SK-N-SH (cell line): ENCODE data around the gene CACNA2D1. TPM values are rescaled to one million over a fixed set of nuclear protein-coding genes. Genes with fewer than 3 reads are reported as not detected.

ENCODE experiments used
- CTCF ChIA-PET: fragments of 300-600, 350-600 bp; formaldehyde crosslinking; extraction: SDS; loops from one replicate; lab custom pipeline; 2021; lab: Yijun Ruan, JAX
- POLR2A ChIA-PET: fragments of 350-600 bp; sonication (Branson Sonifier 250); formaldehyde crosslinking; extraction: SDS; loops from one replicate; lab custom pipeline; 2020; ENCODE audit warnings: antibody characterized with exemption, inconsistent platforms; lab: Yijun Ruan, JAX
- DNase-seq: peaks from one replicate; pipeline ENCODE4 v3.0.0; 2012
- H2AFZ ChIP-seq: fragments of 200-600 bp; sonication (generic); 2 replicates; pipeline ENCODE4 v1.8.1; 2016; ENCODE audit warnings: antibody characterized with exemption, mild to moderate bottlenecking, low read depth
- H3F3A ChIP-seq: fragments of 200-600 bp; sonication (generic); replicated peaks from 2 replicates; pipeline ENCODE3; 2016; ENCODE audit warnings: antibody characterized with exemption, mild to moderate bottlenecking; ENCODE audit not compliant: insufficient read depth
- H3K27ac ChIP-seq, 2 experiments: fragments of 200-500 bp in 1 of 2; fragments of 200-600 bp in 1 of 2; sonication (Bioruptor generic) in 1 of 2; sonication (generic), shearing (Covaris generic) in 1 of 2; 2 replicates each; pipeline versions ENCODE4 v1.5.1 to v1.6.1; 2014 to 2016; ENCODE audit warnings: low read depth in 2 of 2, inconsistent platforms in 1 of 2, low read length in 1 of 2, mild to moderate bottlenecking in 1 of 2, mixed read lengths in 1 of 2
- H3K27me3 ChIP-seq: fragments of 200-600 bp; sonication (generic), shearing (Covaris generic); 2 replicates; pipeline ENCODE4 v1.6.1; 2016; ENCODE audit warnings: mixed run types; ENCODE audit not compliant: insufficient read depth
- H3K36me3 ChIP-seq, 2 experiments: fragments of 200-500 bp in 1 of 2; fragments of 200-600 bp in 1 of 2; sonication (Bioruptor generic) in 1 of 2; sonication (generic) in 1 of 2; replicated peaks in 1 of 2; 2 replicates each; pipeline versions ENCODE3 to v1.5.1; 2014 to 2016; ENCODE audit warnings: low read length in 1 of 2, mild to moderate bottlenecking in 1 of 2; ENCODE audit not compliant: insufficient read depth in 2 of 2, control insufficient read depth in 1 of 2
- H3K4me1 ChIP-seq, 2 experiments: fragments of 200-500 bp in 1 of 2; fragments of 200-600 bp in 1 of 2; sonication (Bioruptor generic) in 1 of 2; sonication (generic), shearing (Covaris generic) in 1 of 2; 2 replicates each; pipeline versions ENCODE4 v1.5.1 to v1.6.1; 2014 to 2016; ENCODE audit warnings: low read depth in 1 of 2, low read length in 1 of 2, mixed run types in 1 of 2; ENCODE audit not compliant: insufficient read depth in 2 of 2, control insufficient read depth in 1 of 2
- H3K4me2 ChIP-seq: fragments of 200-600 bp; sonication (generic), shearing (Covaris generic); 2 replicates; pipeline ENCODE4 v1.6.1; 2017; ENCODE audit warnings: mixed run types
- H3K4me3 ChIP-seq, 2 experiments: fragments of 200-500 bp in 1 of 2; fragments of 200-600 bp in 1 of 2; sonication (Bioruptor generic) in 1 of 2; sonication (generic), shearing (Covaris generic) in 1 of 2; 2 replicates each; pipeline versions ENCODE4 v1.5.1 to v1.8.1; 2014 to 2016; ENCODE audit warnings: low read depth in 2 of 2, inconsistent platforms in 1 of 2, low read length in 1 of 2, mild to moderate bottlenecking in 1 of 2, mixed read lengths in 1 of 2, moderate library complexity in 1 of 2
- H3K79me2 ChIP-seq: fragments of 200-600 bp; sonication (generic); 2 replicates; pipeline ENCODE4 v1.8.1; 2017; ENCODE audit warnings: mild to moderate bottlenecking; ENCODE audit not compliant: insufficient read depth
- H3K9ac ChIP-seq: fragments of 200-600 bp; sonication (generic); 2 replicates; pipeline ENCODE4 v1.6.1; 2017; ENCODE audit warnings: mixed run types
- H3K9me2 ChIP-seq: fragments of 200-600 bp; sonication (generic); 2 replicates; pipeline ENCODE4 v1.6.1; 2017; ENCODE audit warnings: mixed run types
- H3K9me3 ChIP-seq: fragments of 200-600 bp; sonication (generic); 2 replicates; pipeline ENCODE4 v1.6.1; 2017; ENCODE audit warnings: mixed run types, mild to moderate bottlenecking, moderate library complexity
- H4K20me1 ChIP-seq: fragments of 200-600 bp; sonication (generic); 2 replicates; pipeline ENCODE4 v1.6.1; 2017; ENCODE audit warnings: mild to moderate bottlenecking, mixed run types; ENCODE audit not compliant: insufficient read depth
- ELF1 ChIP-seq: IDR thresholded peaks from 2 replicates; pipeline ENCODE4 v1.4.0; 2012
- EP300 ChIP-seq, 2 experiments: IDR thresholded peaks; 2 replicates each; pipeline versions ENCODE4 v1.4.0 to v1.6.1; 2012; ENCODE audit warnings: borderline replicate concordance in 1 of 2, low read depth in 1 of 2, low read length in 1 of 2
- FOXM1 ChIP-seq: IDR thresholded peaks from 2 replicates; pipeline ENCODE4 v1.4.0; 2012; ENCODE audit warnings: low read depth, mild to moderate bottlenecking
- GABPA ChIP-seq: IDR thresholded peaks from 2 replicates; pipeline ENCODE4 v1.4.0; 2012; ENCODE audit warnings: low read depth, mild to moderate bottlenecking
- IRF3 ChIP-seq: fragments of 150-350 bp; IDR thresholded peaks from 2 replicates; pipeline ENCODE4 v1.6.1; 2016; ENCODE audit warnings: mild to moderate bottlenecking, low read depth, low read length
- MXI1 ChIP-seq: IDR thresholded peaks from 2 replicates; pipeline ENCODE4 v1.6.1; 2012; ENCODE audit warnings: mild to moderate bottlenecking, low read depth, low read length, improper control_type of control experiment
- NRF1 ChIP-seq: IDR thresholded peaks from 2 replicates; pipeline ENCODE4 v1.6.1; 2012; ENCODE audit warnings: low read depth, mild to moderate bottlenecking, low read length
- PBX3 ChIP-seq: IDR thresholded peaks from 2 replicates; pipeline ENCODE4; 2012
- RAD21 ChIP-seq: IDR thresholded peaks from 2 replicates; pipeline ENCODE4 v1.6.1; 2012; ENCODE audit warnings: mild to moderate bottlenecking, low read length
- RFX5 ChIP-seq: IDR thresholded peaks from 2 replicates; pipeline ENCODE4 v1.6.1; 2012; ENCODE audit warnings: mild to moderate bottlenecking, improper control_type of control experiment, low read length
- RXRA ChIP-seq: IDR thresholded peaks from 2 replicates; pipeline ENCODE4 v1.4.0; 2012; ENCODE audit warnings: low read depth, mild to moderate bottlenecking, borderline replicate concordance
- TAF1 ChIP-seq: IDR thresholded peaks from 2 replicates; pipeline ENCODE4 v1.6.1; 2012; ENCODE audit warnings: low read depth, mild to moderate bottlenecking, low read length, moderate library complexity, borderline replicate concordance
- TEAD4 ChIP-seq: IDR thresholded peaks from 2 replicates; pipeline ENCODE4 v1.4.0; 2012; ENCODE audit warnings: mild to moderate bottlenecking, borderline replicate concordance; ENCODE audit not compliant: insufficient read depth
- USF1 ChIP-seq: IDR thresholded peaks from 2 replicates; pipeline ENCODE4 v1.4.0; 2012; ENCODE audit warnings: low read depth, borderline replicate concordance
- USF2 ChIP-seq: fragments of 150-350 bp; IDR thresholded peaks from 2 replicates; pipeline ENCODE4 v1.6.1; 2017; ENCODE audit warnings: antibody characterized with exemption, low read length, low read depth, borderline replicate concordance
- WGBS: methylation state at CpG from one replicate; pipeline ENCODE4 v1.1.6; 2017; ENCODE audit warnings: low lambda C conversion rate; 5-methylcytosine and 5-hydroxymethylcytosine counted together
- polyA plus RNA-seq, 3 experiments: library from polyadenylated mRNA; depleted of rRNA; stranded (reverse); fragments of >200 nt; gene quantifications; 2 replicates each; pipeline ENCODE4 v1.2.3, GENCODE V29; 2012

CACNA2D1 gene
- polyA plus RNA-seq, 1 of the 3 experiments (the other 2 are of a cell fraction) = 3.4 TPM

GRCh38 chr7:81944058-81944457, 499.5 kb downstream of the CACNA2D1 start:
- ChIA-PET POLR2A (no interaction called here), CTCF (interaction anchor here (1.2 kb wide), 1 partner anchor 444 kb away, joined by 6 read pairs; no protein-coding TSS in a partner anchor)
- Histone ChIP-seq H3K79me2 (no peaks in the 10 kb centered on the region), H3F3A (peaks cover 7% of the 10 kb centered on the region), H3K9ac (no peak overlapping the region), H3K27me3 (no peaks in the 10 kb centered on the region), H3K9me3 (no peaks in the 10 kb centered on the region), H3K4me3 (no peak overlapping the region), H2AFZ (no peak overlapping the region), H3K4me2 (no peak overlapping the region), H3K36me3 (peaks cover 0 to 2% of the 10 kb centered on the region in 2 experiments), H3K27ac (no peak overlapping the region), H3K9me2 (no peaks in the 10 kb centered on the region), H4K20me1 (no peaks in the 10 kb centered on the region), H3K4me1 (no peaks in the 10 kb centered on the region)
- WGBS = 92% methylated on average over 2 of the region's 2 CpGs
- DNase-seq = no peak
- TF ChIP-seq RXRA (no peak), TEAD4 (no peak), USF2 (no peak), FOXM1 (no peak), MXI1 (no peak), ELF1 (no peak), RFX5 (no peak), GABPA (no peak), IRF3 (no peak), USF1 (no peak), PBX3 (no peak), NRF1 (no peak), EP300 (IDR thresholded peaks at IDR 0.05; ENCODE audit: borderline replicate concordance in 1 of 2, low read depth in 1 of 2, low read length in 1 of 2) (no peak), RAD21 (no peak)

GRCh38 chr7:81937091-81937490, 506.5 kb downstream of the CACNA2D1 start:
- Histone ChIP-seq H3K9me3 (no peaks in the 10 kb centered on the region), H3F3A (no peaks in the 10 kb centered on the region), H3K27me3 (no peaks in the 10 kb centered on the region), H3K9me2 (no peaks in the 10 kb centered on the region), H3K9ac (no peak overlapping the region), H4K20me1 (no peaks in the 10 kb centered on the region), H3K36me3 (no peaks in the 10 kb centered on the region), H3K4me1 (no peaks in the 10 kb centered on the region), H2AFZ (no peak overlapping the region), H3K4me2 (no peak overlapping the region), H3K4me3 (no peak overlapping the region), H3K27ac (no peak overlapping the region), H3K79me2 (no peaks in the 10 kb centered on the region)
- POLR2A ChIA-PET = no interaction called here
- CTCF ChIA-PET = interaction anchor here (1.2 kb wide), 1 partner anchor 8 kb away, joined by 5 read pairs; no protein-coding TSS in a partner anchor
- no peak for DNase-seq
- no peak for TF ChIP-seq TAF1
